Inflammatory macrophage (primary cell): ENCODE measurements around the gene GINS2.

Source experiments
- DNase-seq, 2 donors: peaks; one replicate each; pipeline ENCODE4 v3.0.0-alpha.2; 2020 to 2022

Gene GINS2

GRCh38 chr16:85716022-85716679 lies 27.4 kb upstream of the GINS2 start:
- DNase-seq, result no peak

DNA sequence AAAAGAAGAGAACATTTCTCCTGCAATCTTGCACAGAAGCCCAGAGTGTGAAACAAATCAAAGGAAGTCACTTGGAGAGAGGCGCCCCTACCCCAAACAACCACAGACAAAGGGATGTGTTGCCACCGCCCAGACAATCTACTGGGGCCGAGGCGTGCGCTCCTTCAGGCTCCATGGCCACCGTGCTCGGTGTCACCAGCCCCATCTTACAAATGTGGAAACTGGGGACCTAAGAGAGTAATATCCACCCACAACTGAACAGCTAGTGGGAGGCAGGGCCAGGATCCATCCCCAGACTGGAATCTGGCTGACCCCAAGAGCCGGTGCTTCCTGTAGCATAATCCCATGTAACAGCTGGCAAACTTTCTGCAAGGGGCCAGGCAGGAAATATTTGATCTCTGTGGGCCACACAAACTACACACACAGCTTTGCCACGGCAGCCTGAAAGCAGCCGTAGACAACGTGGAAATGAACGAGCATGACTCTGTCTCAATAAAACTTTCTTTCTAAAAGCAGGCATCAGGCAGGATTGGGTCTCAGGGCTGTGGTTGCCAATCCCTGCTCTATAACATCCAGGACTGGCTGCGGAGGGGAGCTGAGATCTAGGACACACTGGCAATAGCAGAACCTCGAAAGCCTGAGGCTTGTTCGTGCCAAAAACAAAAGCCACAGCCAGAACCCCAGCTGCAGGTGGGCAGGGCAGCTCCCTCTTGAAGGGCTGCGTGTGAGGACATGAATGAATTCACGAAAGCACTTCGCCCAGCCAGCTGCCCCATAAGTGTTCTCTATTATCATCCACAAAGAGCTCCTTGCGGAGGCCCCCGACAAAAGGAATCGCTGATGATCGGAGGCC lies 26.6 kb upstream of the GINS2 start:
- no peak for DNase-seq

DNA sequence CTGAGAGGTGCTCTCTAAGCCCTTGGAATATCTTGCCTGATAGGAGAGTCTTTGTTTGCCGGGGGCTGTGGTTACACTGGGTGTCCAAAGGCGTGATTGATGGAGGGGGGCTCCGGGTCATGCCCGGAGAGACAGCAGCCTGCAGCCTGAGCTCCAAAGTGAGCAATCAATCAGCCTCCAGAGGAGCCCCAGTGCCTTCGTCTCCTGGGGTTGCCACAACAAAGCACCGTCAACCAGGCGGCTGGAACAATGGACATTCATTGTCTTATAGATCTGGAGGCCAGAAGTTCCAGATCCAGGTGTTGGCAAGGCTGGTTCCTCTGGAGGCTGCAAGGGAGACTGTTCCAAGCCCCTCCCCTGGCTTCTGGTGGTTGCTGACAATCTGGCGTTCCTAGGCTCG lies 24.0 kb upstream of the GINS2 start:
- no peak for DNase-seq

- peak; percentile 20 to 49 for DNase-seq
These were observed 23.3 kb upstream of the GINS2 start for GRCh38 chr16:85711982-85712587.

- DNase-seq, result no peak
These were observed 22.0 kb upstream of the GINS2 start for GRCh38 chr16:85710732-85711131.

GRCh38 chr16:85709766-85710585 lies 21.2 kb upstream of the GINS2 start:
- DNase-seq, result no peak

DNA sequence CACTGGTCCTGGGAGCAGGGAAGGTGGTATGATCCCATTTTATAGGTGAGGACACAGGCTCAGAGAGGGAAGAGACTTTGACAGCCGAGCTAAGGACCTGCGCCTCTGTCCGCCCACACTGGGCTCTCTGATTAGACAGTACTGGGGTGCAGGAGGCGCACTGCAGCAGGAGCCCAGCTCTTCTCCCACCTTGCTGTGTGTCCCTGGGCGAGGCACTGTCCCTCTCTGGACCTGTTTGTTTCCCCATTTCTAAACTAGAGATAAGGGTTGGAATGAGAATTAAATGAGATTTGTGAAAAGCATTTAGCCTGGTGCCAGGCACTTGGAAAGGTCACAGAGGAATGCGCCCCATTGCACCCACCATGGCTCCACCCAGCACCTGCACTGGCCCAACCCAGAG lies 19.6 kb upstream of the GINS2 start:
- DNase-seq, result no peak

GRCh38 chr16:85707528-85708095 lies 18.9 kb upstream of the GINS2 start:
- DNase-seq, result no peak

DNA sequence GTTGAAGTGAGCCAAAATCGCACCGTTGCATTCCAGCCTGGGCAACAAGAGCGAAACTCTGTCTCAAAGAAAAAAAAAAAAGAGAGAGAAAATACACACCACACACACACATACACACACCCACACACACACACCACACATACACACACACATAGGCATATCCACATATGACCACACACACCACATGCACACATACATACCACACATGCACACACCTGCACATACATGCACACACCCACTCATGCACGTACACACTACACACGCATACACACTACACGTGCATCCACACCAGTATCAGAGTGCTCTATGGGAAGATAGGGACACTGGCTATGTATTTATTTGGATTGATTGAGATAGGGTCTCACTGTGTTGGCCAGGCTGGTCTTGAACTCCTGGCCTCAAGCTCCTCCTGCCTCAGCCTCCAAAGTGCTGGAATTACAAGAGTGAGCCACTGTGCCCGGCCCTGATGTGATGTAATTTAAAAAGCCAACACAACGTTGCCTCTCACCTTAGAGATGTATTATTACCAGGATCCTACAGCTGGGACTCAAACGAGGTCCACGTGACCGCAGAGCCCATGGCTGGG lies 17.8 kb upstream of the GINS2 start:
- DNase-seq, result no peak

- DNase-seq, result no peak
These were observed 16.4 kb upstream of the GINS2 start for GRCh38 chr16:85704900-85705846.

GRCh38 chr16:85704011-85704410 lies 15.3 kb upstream of the GINS2 start:
- DNase-seq, result no peak

DNA sequence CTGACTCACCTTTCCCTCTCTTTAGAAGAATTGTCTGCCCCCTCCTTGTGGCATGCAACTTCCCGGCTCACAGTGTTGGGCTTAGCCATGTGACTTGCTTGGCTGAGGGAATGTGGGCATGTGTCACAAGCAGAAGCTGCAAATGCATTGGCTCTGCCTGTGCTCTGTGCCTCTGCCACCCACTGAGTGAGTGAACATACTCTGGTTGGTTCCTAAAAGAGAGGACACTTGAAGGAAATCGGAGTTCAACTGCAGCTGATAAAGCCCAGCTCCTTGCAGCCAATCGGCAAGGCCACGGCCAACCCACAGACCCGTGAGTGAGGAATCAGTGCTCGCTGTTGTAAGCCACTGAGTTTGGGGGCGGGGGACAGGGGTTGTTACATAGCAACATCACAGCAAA lies 10.9 kb upstream of the GINS2 start:
- peak; percentile 88 to 98 for DNase-seq

DNA sequence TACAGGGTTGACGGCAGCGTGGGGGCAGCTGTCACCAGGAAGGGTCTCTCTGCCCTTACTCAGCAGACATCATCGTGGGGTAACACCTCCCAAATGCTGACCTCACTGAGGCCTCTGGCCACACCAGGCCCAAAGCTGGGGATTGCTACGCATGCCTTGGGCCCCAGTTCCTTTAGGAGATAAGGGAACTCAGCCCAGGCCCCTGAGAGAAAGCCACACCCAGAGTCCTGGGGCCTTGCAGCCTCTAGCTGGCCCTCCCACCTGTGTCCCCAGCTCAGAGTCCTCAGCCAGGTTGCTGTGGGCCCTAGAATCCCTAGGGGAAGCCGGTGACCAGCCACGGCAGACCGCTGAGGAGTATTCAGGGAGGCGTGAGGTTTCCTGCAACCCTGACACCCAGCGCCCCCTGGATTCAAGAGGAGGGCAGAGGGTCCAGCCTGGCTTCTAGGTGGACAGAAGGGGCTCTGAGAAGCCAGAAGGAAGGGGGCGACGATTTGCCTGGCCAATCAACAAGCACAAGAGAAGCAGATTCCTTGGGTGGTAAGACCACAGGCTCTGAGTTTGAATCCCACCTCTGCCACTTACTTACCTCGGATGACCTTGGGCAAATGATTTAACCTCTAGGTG lies 10.3 kb upstream of the GINS2 start:
- DNase-seq, result peak; percentile 21 to 42

- DNase-seq, result no peak
These were observed 9.7 kb upstream of the GINS2 start for GRCh38 chr16:85698459-85698891.

DNA sequence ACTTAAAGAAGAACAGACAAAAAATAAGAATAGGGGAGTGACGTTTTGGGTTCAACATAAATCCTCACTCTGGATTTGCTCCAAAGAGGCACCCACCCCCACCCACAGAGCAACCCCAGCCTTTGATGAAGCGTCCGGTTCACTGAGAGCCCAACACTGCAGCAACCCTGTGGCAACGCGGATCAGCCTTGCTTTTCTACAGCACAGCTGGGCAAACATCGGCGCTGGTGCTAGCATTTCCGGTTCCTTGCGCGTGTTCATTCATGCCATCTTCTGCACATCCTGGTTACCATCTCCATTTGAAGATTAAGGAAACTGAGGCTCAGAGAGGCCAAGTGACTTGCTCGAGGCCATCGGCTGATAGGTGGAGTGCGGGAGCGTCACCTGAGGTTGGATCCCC lies 8.7 kb upstream of the GINS2 start:
- DNase-seq, result no peak

- no peak for DNase-seq
These were observed 8.0 kb upstream of the GINS2 start for GRCh38 chr16:85696781-85697180.

GRCh38 chr16:85695196-85696128 lies 6.7 kb upstream of the GINS2 start:
- DNase-seq, result no peak

DNA sequence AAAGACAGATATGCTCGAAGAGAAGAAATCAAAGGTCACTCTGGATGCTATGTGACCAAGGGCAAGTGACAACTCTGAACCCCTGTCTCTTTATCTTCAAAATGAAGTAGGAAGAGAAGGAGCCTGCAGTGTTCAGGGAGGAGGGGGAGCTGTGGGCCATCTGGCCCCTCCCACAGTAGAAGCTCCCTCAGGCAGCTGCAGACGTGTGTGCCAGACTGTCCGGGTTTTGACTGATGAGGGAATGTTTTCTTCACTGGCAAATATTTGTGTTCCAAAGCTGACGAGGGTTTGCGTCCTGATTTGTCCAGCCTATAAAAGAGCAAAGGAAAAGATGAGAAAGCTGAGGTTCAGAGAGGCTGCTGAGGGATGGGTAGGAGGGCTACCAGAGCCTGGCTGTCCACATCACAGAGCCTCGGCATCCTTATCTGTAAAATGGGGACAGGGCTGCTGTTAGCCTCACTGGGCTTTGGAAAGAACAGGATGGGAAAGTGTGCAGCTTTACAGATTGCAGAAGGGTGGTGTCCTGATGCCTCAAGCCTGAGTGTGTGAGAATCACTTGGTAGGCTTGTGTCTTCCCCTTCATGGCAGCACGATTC lies 1.8 kb upstream of the GINS2 start:
- DNase-seq, result no peak

GRCh38 chr16:85689950-85690320 lies 1.2 kb upstream of the GINS2 start:
- no peak for DNase-seq
